LNCAP (cell line): Measurements from ENCODE around the gene CCDC60.

ENCODE experiments used
- CTCF ChIP-seq: fragments of 450-650 bp; IDR thresholded peaks from 2 replicates; pipeline ENCODE4 v1.5.1; 2017; ENCODE audit warnings: mild to moderate bottlenecking

Gene CCDC60

GRCh38 chr12:119375075-119375882, 40.8 kb downstream of the CCDC60 start:
- no peak for TF ChIP-seq CTCF

GRCh38 chr12:119375883-119376190, 41.3 kb downstream of the CCDC60 start:
- TF ChIP-seq CTCF, result no peak

- no peak for TF ChIP-seq CTCF
These were observed 44.4 kb downstream of the CCDC60 start for GRCh38 chr12:119378903-119379302.

- no peak for TF ChIP-seq CTCF
These were observed 47.1 kb downstream of the CCDC60 start for GRCh38 chr12:119381471-119382235.

- TF ChIP-seq CTCF, result no peak
These were observed 48.7 kb downstream of the CCDC60 start for GRCh38 chr12:119383206-119383605.

- no peak for TF ChIP-seq CTCF
These were observed 49.8 kb downstream of the CCDC60 start for GRCh38 chr12:119384340-119384739.

GRCh38 chr12:119385659-119386058, 51.1 kb downstream of the CCDC60 start:
- no peak for TF ChIP-seq CTCF
